NK-92 (cell line): ENCODE results near the gene GPR75.

Experiments
- DNase-seq: peaks from one replicate; lab custom pipeline; 2025; ENCODE audit not compliant: unreplicated experiment; lab: John Stamatoyannopoulos, UW

Gene GPR75

DNA sequence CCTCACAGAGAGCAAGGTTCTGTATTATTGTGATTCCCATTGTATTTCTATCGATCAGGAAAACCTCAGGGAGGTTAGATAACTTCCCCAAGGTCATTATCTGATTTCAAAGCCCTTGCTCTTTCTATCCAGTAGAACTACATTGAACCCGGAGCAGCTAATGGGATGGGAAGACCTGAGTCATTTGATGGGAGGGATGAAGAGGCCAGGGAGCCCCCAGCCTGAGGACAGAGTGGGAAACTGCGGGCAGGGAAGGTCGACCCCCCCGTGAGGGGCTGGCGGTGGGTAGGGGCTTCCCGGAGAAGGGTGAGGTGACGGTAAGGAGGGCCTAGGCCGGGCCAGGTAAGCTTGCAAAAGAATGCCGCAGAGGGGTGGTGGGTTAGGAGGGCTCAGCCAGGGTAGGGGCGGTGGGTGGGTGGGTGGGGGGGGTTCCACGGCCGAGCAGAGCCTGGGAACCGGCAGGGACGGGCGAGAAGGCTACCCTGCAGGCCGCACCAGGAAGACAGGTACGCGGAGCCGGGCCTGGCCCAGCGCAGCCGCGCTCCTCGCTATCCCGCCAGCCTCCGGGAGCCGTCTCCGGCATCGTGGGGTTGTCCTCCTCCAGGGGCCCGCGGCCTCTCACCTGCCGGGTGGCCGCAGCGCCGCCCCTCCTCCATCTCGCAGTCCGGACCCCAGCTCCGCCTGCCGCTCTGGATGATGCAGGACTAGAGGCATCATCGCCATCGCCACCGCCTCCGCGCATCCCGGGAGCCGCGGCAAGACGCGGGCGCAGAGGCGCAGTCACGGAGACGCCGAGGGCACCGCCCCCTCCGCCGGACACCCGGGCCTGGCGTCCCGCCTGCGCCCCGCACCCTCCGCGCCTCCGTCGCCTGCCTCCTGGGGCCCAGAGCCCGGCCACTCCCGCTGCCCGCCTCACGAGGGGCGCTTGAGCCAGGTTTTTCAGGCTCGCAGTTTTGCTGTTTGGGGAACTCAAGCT is at the start of gene GPR75:
GPR75 (minus strand) TSS at position 762 of the 976 bp plus-strand sequence. CDS start 5,211 bp downstream, outside the sequence.
- no peak for DNase-seq

DNA sequence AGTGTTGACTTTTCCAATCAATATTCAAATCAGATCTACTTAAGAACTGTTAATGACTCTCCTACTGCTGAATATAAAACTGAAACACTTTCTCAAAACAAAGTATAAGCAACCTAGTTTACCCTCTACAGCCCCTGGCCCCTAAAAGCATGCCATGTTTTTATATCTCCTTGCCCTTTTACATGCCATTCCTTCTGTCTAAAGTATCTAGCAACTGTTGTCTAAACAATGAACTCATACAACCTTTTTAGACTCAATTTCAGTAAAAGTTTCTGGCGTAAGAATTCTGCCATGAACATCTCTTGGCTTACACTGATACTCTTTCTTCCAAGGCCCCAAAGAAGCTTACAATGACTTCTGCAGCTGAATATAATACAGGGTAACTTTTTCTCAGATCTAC is 47.8 kb upstream of the GPR75 start:
- no peak for DNase-seq

DNA sequence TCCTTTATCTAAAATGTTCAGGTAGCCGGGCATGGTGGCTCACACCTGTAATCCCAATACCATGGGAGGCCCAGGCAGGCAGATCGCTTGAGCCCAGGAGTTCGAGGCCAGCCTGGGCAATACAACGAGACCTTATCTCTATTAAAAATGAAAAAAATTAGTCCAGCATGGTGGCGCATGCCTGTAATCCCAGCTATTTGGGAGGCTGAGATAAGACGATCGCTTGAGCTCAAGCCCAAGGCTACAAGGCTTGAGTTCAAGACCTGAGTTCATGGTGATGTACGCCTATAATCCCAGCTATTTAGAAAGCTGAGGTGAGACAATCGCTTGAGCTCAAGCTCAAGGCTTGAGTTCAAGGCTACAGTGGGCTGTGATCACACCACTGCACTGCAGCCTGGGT is 45.6 kb upstream of the GPR75 start:
- DNase-seq = no peak

DNA sequence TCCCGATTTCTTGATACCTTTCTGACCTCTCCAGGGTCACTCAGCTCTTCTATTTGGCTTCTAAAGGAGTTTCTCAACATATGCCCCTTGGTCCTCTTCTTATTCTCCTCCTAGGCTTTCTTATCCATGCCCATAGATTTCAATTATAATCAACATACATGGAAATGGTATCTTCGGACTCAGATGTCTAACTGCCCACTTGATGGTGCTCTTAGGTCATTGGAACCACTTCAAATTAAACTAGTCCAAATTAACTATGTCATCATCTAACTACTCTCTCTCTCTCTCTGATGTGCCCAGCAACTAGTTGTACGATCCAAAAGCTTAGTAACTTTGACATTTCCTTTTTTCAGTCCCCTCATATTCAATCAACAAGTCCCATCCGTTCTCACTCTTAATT is 43.2 kb upstream of the GPR75 start:
- no peak for DNase-seq

DNA sequence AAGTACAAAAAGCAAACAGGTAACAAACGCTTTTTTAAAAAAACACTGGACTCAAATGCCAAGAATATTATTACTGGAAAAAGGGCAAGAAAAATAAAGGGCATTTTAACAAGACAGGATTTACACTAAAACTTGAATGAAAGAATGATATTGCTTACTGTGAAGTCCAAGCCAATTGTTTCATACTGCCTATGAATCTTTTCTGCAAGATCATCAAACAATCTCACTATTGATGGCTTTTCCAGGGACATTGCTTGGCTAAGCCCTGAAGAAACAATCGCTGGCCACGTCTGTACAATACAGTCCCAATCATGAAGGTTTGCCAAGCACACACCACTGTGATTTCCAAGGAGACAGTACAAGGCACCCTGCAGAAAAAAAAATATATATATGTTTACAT is 41.4 kb upstream of the GPR75 start:
- DNase-seq = no peak

DNA sequence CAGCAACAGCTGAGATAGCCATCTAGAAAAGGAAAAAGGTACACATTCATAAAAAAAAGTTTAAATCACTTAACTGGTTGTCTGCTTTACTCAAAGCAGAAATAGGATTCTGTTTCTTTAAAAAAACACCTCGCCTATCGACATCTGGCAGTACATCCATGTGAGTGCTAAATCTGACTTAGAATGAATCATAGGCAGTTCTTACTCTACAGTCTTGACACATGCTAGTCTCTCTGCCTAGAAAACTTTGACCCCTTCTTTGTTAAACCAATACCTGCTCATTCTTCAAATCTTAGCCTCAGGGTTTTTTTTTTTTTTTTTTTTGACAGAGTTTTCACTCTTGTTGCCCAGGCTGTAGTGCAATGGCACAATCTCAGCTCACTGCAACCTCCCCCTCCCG is 37.1 kb upstream of the GPR75 start:
- DNase-seq = no peak

DNA sequence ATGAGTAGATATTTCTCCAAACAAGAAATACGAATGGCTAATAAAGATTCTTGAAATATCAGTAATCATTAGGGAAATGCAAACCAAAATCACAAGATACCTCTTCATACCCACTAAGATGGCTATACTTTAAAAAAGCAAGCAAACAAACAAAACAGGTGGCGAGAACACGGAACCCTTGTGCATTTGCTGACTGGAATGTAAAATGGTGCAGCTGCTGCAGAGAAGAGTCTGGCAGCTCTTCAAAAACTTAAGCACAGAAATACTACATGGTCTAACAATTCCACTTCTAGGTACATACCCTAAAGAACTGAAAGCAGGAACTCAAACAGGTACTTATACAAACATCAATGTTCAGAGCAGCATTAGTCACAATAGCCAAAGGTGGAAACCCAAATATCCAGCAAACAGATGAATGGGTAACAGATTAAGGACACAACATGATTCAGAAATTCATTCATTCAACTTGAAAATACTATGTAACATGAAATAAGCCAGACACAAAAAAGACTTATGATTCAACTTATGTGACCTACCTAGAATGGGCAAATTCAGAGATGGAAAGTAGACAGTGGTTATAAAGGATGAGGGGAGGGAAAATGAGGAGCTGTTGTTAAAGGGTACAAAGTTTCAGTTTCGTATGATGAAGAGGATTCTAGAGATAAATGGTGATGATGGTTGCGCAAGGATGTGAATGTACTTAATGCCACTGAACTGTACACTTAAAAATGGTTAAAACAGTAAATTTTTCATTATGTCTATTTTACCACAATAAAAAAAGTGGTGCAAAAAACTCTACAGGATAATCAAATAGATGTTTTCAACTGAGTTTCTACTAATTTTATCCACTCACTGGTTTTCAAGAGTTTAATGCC is 26.9 kb upstream of the GPR75 start:
- DNase-seq = no peak

DNA sequence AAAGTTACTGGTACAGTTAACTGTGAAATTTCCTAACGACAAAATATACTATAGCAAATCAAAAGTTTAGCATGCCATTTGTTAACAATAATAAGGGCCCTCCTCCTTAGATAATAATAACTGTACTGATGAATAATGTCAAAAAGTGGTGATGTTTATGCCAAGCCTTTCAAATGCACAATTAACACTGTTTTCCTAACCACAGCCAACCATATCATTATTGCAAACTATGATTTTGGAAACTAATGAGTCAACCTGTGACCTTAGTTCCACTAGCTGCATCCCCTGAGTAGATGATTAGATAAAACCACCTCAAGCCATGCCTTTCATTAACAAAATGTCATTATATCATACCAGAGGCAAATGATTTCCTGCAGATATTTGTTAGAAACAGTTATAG is 25.1 kb upstream of the GPR75 start:
- DNase-seq = no peak

DNA sequence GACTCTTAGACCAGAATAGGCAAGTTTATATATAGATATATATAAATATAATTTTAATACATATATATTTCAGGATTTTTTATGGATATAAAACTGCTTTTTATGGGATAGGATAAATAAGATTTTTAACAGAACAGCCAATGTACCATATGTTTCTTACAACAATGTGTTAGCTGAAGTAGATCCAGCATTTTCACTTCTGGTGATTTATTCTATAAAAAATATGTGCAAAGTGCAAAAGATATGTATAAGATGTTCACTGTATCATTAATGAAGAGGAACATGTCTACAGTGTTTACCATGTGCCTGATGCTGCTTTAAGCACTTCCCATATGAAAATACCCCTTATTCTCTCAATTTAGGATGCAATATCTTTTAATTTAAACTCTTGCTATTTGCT is 22.2 kb upstream of the GPR75 start:
- no peak for DNase-seq

DNA sequence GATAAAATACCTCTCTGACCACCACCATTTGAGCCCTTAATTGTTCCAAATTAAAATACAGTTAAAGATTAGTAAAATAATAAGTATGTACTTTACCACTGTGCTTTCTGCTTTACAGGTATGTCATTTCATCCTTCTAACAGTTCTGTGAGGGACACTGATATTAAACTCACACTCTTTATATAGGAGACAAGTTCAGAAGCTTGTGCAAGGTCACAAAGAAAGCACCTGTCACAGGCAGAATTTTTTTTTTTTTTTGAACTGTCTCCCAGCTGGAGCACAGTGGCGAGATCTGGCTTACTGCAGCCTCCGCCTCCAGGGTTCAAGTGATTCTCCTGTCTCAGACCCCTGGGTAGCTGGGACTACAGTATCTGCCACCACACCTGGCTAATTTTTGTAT is 21.6 kb upstream of the GPR75 start:
- DNase-seq = no peak

DNA sequence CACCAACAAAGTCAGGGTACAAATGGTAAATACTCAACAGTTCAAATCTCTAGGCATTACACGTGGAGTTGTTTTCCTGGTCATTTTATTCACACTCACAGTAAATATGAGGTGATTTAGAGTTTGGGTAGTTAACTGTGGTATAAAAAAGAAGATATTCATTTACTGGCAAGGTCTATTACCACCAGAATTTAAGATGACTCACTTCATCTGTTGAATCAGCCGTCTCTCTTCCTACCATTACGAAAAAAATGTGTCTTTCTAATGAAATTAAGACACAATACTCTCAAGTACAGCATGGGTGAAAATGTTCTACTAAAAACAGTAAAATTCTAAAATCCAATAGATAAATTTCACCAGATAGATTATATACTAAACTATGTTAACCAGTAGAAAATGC is 21.0 kb upstream of the GPR75 start:
- no peak for DNase-seq

DNA sequence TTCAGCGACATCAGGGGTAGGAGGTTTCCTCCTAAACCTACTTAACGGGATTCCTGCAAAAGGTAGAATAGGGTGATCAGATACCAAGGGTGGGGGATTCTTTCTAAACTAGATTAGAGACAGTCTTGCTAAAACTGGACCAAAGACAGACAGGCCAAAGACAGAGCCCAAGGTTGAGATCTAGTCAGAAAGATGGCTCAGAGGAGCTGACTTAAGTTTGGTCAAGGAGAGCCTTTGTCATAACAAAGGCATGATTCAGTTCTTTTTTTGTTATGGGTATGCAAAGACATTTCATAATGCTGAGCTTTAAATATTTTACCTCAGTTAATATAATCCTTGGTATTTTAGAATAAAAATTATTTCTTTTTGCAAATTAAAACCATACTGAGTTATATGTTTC is 17.8 kb upstream of the GPR75 start:
- no peak for DNase-seq

DNA sequence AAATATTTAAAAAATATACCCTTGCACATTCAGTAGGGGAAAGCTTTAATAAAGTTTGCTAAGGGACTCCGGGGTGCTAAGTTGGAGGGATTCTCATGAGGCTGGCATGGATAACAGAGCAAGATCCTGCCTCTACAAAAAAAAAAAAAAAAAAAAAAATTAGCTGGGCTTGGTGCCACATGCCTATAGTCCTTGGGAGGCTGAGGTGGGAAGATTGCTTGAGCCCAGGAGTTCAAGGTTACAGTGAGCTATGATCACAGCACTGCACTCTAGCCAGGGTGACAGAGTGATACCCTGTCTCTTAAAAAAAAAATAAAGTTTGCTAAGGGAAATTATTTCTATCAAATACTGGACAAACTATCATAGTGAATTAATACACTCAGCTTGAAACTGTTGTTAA is 17.3 kb upstream of the GPR75 start:
- no peak for DNase-seq

DNA sequence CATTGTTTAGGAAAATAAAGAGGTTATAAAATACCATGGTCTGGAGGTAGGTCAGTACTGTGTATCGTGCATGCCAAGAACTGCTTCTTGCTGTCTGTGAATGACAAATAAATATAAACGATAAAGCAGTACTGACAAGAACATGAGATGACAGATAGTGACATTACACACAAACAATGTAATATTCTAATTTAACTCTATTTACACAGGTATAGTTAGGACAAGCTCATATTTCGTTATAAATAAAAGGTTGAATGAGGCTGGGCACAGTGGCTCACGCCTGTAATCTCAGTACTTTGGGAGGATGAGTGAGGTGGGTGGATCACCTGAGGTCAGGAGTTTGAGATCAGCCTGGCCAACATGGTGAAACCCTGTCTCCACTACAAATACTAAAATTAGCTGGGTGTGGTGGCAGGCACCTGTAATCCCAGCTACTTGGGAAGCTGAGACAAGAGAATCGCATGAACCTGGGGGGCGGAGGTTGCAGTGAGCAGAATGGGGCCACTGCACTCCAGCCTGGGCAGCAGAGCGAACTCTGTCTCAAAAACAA is 14.7 kb upstream of the GPR75 start:
- DNase-seq = no peak

DNA sequence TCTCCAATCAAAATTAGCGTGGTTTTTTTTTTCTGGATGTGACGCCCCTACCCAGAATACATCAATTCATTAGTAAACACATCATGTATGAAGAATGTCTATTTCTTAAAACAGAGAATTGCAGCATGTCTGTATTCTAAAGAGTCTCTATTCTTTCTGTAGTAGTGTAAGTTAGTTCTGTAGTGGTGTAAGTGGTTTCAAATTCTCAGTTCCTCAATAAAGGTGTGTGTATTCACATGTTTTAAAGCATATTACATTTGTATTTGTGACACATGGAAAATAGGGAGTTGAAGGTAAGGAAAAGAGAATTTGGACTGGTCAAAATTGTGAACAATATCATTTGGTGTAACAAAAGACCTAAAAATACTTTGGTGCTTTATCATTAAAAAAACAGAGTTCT is 8.0 kb upstream of the GPR75 start:
- no peak for DNase-seq

DNA sequence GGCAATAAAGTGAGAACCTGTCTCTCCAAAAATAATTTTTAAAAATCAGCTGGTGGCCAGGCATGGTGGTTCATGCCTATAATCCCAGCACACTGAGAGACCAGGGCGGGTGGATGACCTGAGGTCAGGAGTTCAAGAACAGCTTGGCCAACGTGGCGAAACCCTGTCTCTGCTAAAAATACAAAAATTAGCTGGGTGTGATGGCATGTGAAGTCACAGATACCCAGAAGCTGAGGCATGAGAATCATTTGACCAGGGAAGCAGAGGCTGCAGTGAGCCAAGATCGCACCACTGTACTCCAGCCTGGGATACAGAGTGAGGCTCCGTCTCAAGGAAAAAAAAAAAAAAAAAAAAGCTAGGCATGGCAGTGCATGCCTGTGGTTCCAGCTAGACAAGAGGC is 7.4 kb upstream of the GPR75 start:
- no peak for DNase-seq

DNA sequence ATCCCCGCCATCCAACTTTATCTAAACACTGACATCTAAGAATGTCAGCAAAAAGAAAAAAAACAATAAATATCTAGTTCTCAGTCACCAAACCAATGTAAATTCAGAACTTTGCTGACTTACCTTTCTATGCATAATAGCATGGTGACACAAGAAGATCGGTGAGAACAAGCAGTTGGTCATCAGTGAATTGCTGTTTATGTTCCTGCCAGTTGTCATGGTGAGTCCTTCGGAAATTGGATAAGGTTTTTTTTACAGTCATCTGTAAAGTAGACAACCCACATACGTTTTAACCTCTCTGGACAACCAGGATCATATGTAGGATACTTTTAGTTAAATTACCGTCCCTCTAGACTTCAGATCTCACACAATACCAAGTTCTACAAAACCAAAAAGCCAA is 6.2 kb upstream of the GPR75 start:
- no peak for DNase-seq

DNA sequence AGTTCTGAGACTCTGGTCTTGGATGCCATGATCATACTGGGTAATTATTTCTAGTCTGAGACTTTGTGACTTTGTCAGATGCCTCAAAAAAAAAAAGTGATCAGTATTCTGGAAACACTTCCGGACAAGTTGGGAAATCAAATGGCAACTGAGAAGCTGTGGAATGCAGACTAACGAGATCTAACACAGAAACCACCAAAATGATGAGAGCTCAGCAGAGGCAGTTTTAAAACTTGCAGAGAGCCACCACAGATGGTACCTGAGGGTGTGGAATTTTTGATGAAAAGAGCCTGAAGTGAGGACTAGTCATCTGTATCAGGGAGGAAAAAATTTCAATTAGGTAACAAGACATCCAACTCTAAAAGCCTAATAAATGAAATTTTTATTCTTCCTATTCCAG is 5.5 kb upstream of the GPR75 start:
- DNase-seq = no peak

DNA sequence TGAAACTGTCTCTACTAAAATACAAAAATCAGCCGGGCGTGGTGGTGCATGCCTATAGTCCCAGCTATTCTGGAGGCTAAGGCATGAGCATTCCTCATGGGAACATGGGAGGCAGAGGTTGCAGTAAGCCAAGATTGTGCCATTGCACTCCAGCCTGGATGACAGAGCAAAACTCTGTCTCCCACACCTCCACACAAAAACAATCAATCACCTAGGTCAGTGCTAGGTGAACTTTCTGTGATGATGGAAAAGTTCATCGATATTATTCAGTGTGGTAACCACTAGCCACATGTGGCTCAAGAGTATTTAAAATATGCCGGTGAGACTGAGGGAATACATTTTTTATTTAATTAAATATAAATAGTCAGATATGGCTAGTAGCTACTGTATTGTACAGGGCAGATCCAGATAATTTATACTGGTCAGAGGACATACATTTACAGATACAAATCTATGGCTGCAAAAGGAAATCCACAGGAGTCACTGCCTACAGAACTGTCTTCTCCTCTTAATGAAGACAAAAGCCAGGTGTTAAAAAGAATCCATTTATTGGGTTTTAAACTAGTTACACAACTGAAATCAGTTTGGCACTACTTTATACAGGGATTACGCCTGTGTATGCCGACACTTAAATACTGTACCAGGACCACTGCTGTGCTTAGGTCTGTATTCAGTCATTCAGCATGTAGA is 3.9 kb upstream of the GPR75 start:
- no peak for DNase-seq

DNA sequence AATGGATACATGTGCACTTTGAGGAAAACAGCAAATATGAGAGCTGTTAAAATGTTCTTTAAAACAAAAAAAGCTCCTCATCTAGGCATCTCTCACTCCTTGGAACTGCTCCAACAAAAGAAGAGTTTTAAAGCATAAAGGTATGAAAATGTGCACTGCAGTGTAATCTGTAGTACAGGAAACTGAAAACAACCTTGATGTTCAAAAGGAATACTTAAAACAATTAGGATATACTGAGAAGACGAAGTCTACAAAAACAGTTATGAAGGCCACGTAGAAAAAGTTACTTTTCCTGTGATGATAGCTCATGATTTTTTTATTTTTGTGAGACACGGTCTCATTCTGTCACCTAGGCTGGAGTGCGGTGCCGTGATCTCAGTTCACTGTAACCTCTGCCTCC is 2.1 kb upstream of the GPR75 start:
- no peak for DNase-seq

DNA sequence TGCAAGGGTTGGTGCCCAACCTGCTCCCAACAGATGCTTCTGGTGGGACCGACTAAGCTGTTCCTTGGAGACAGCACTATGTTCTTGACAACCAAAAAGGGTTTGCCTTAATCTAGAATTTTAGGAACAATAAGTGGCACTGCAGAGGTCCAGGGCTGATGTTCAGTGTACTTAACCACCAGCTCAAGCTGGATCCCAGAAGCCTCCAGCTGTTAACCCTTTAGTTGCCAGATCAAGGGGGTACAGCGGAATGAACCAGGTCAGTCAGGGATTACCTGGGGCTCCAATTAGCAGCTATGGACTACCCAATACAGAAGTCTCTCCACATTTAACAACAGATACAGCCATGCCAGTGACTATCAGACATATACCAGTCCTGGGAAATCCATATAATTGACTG is 3.5 kb downstream of the GPR75 start:
- no peak for DNase-seq
